GM08714 (cell line): Measurements from ENCODE around the gene TMEM217.

ENCODE experiments used
- H3K4me3 ChIP-seq: fragments of 200-500 bp; sonication (Bioruptor generic); 2 replicates; pipeline ENCODE4 v1.5.1; 2014; ENCODE audit warnings: mild to moderate bottlenecking, low read length, inconsistent platforms
- ZNF274 ChIP-seq: IDR thresholded peaks from 2 replicates; pipeline ENCODE4 v1.6.1; 2012; ENCODE audit warnings: mild to moderate bottlenecking, low read depth, low read length

TMEM217 gene

GRCh38 chr6:37171201-37171969, 86.6 kb downstream of the TMEM217 start:
- no peak for TF ChIP-seq ZNF274
- peak overlapping the region; percentile 96 for H3K4me3 ChIP-seq

GRCh38 chr6:37170273-37171200, 87.4 kb downstream of the TMEM217 start:
- peak overlapping the region; percentile 96 for H3K4me3 ChIP-seq
- TF ChIP-seq ZNF274 = no peak

GRCh38 chr6:37169496-37170272, 88.3 kb downstream of the TMEM217 start, which contains the start of gene PIM1:
PIM1 (plus strand) TSS chr6:37170152; CDS start chr6:37170576, 424 bp downstream.
- no peak for TF ChIP-seq ZNF274
- H3K4me3 ChIP-seq = peak within 1 kb of the TSS; percentile 96

GRCh38 chr6:37168811-37169495, 89.0 kb downstream of the TMEM217 start:
- peak overlapping the region; percentile 61; the same call in 1 of the 2 replicates for H3K4me3 ChIP-seq
- no peak for TF ChIP-seq ZNF274

GRCh38 chr6:37168163-37168758, 89.7 kb downstream of the TMEM217 start:
- TF ChIP-seq ZNF274 = no peak
- H3K4me3 ChIP-seq = no peak overlapping the region

- H3K4me3 ChIP-seq = no peak overlapping the region
- TF ChIP-seq ZNF274 = no peak
Measured at GRCh38 chr6:37162740-37163139, 95.2 kb downstream of the TMEM217 start.
